ENCODE data around the gene KRT27. TPM values are rescaled to one million over a fixed set of nuclear protein-coding genes. Genes with fewer than 3 reads are reported as not detected.
A peak's percentile ranks its signal among the peaks of the same experiment; 100 is the strongest.

The KRT27 gene
- total RNA-seq, 1 donor from 2014 or later = not detected

GRCh38 chr17:40779181-40779909 lies 3.0 kb downstream of the KRT27 start:
- Histone ChIP-seq H3K4me1 (no peaks in the 10 kb centered on the region), H3K36me3 (no peaks in the 10 kb centered on the region), H3K9me3 (no peaks in the 10 kb centered on the region), H3K27me3 (ENCODE audit: low read depth) (peaks cover 8% of the 10 kb centered on the region), H3K27ac (peak overlapping the region; percentile 37), H3K4me3 (peak overlapping the region; percentile 32)
- TF ChIP-seq CTCF (IDR thresholded peaks at IDR 0.05) = no peak
- intact Hi-C loops (cut with DNase I) = no loop called here
- peak; percentile 93 to 97 for ATAC-seq
- peak; percentile 80 for DNase-seq

GRCh38 chr17:40778461-40778860 lies 3.9 kb downstream of the KRT27 start:
- intact Hi-C loops (cut with DNase I) = no loop called here
- no peak overlapping the region for H3K27ac ChIP-seq
- H3K4me3 ChIP-seq = no peak overlapping the region
- H3K4me1 ChIP-seq = no peaks in the 10 kb centered on the region
- H3K27me3 ChIP-seq (ENCODE audit: low read depth) = peaks cover 8% of the 10 kb centered on the region
- ATAC-seq (peak; percentile 61 to 87), DNase-seq (no peak)
- H3K9me3 ChIP-seq = no peaks in the 10 kb centered on the region
- no peaks in the 10 kb centered on the region for H3K36me3 ChIP-seq
- TF ChIP-seq CTCF (IDR thresholded peaks at IDR 0.05) = no peak

GRCh38 chr17:40777971-40778370 lies 4.4 kb downstream of the KRT27 start:
- H3K36me3 ChIP-seq = no peaks in the 10 kb centered on the region

GRCh38 chr17:40777459-40777858 lies 4.9 kb downstream of the KRT27 start:
- Histone ChIP-seq H3K27me3 (ENCODE audit: low read depth) (peaks cover 8% of the 10 kb centered on the region), H3K36me3 (no peaks in the 10 kb centered on the region), H3K4me3 (no peak overlapping the region), H3K27ac (no peak overlapping the region), H3K4me1 (no peaks in the 10 kb centered on the region), H3K9me3 (no peaks in the 10 kb centered on the region)
- TF ChIP-seq CTCF (IDR thresholded peaks at IDR 0.05) = no peak
- ATAC-seq (no peak), DNase-seq (no peak)
- intact Hi-C loops (cut with DNase I) = no loop called here

More at GRCh38 chr17:40777971-40778370, 4.4 kb downstream of the KRT27 start:
- ATAC-seq (no peak), DNase-seq (no peak)
- Histone ChIP-seq H3K9me3 (no peaks in the 10 kb centered on the region), H3K4me3 (no peak overlapping the region), H3K27ac (no peak overlapping the region), H3K27me3 (ENCODE audit: low read depth) (peaks cover 8% of the 10 kb centered on the region), H3K4me1 (no peaks in the 10 kb centered on the region)
- no peak for TF ChIP-seq CTCF (IDR thresholded peaks at IDR 0.05)
- intact Hi-C loops (cut with DNase I) = no loop called here

- intact Hi-C loops (cut with DNase I) = no loop called here
- no peak overlapping the region for H3K4me3 ChIP-seq
- H3K36me3 ChIP-seq = no peaks in the 10 kb centered on the region
- DNase-seq = no peak
- H3K27ac ChIP-seq = no peak overlapping the region
- H3K9me3 ChIP-seq = no peaks in the 10 kb centered on the region
- no peaks in the 10 kb centered on the region for H3K4me1 ChIP-seq
- H3K27me3 ChIP-seq (ENCODE audit: low read depth) = peaks cover 12% of the 10 kb centered on the region
- TF ChIP-seq CTCF (IDR thresholded peaks at IDR 0.05) = no peak
- ATAC-seq = no peak
Measured at GRCh38 chr17:40775945-40776344, 6.4 kb downstream of the KRT27 start.
